ENCODE results near the gene C4A. TPM values are rescaled to one million over a fixed set of nuclear protein-coding genes. Genes with fewer than 3 reads are reported as not detected.
A peak's percentile ranks its signal among the peaks of the same experiment; 100 is the strongest.
"Not testable (repeated sequence)": the region's sequence is repeated elsewhere in the genome, so short reads cannot be mapped to it uniquely, and the experiment has no call there.

The C4A gene
- total RNA-seq, 4 donors from 2014 or later = 4.0 to 10.2 (median 5.3) TPM

GRCh38 chr6:31970604-31971271 is 11.1 kb upstream of the C4A start:
- peaks cover 32% of the 10 kb centered on the region for H3K4me1 ChIP-seq
- H3K27ac ChIP-seq = peak overlapping the region; percentile 93
- H3K9me3 ChIP-seq = no peaks in the 10 kb centered on the region
- no peak for DNase-seq (ENCODE audit: low spot score in 2 of 2)
- H3K4me3 ChIP-seq = peak overlapping the region; percentile 77
- H3K36me3 ChIP-seq = peaks cover 51% of the 10 kb centered on the region
- no peaks in the 10 kb centered on the region for H3K27me3 ChIP-seq
- no peak for TF ChIP-seq EP300 (IDR thresholded peaks at IDR 0.05)
- no peak for TF ChIP-seq POLR2A (IDR thresholded peaks at IDR 0.05)
- TF ChIP-seq CTCF (IDR thresholded peaks at IDR 0.05) = no peak
- no peak for TF ChIP-seq POLR2AphosphoS5 (IDR thresholded peaks at IDR 0.05)
- WGBS = 70% methylated on average over 15 of the region's 18 CpGs

- peak in 1 of 2 donors; percentile 71 for DNase-seq (ENCODE audit: low spot score in 2 of 2)
- H3K36me3 ChIP-seq = peaks cover 47% of the 10 kb centered on the region
- H3K4me1 ChIP-seq = peaks cover 32% of the 10 kb centered on the region
These were observed 10.4 kb upstream of the C4A start for GRCh38 chr6:31971279-31971992.

GRCh38 chr6:31971993-31972708 is 9.7 kb upstream of the C4A start, which contains the start of gene DXO:
Gene DXO (minus strand): TSS chr6:31972138. CDS start chr6:31971675, 463 bp downstream.
- WGBS = under 1% methylated on average over 28 of the region's 62 CpGs
- peaks cover 40% of the 10 kb centered on the region for H3K36me3 ChIP-seq

More at GRCh38 chr6:31971279-31971992, 10.4 kb upstream of the C4A start:
- TF ChIP-seq POLR2AphosphoS5 (IDR thresholded peaks at IDR 0.05) (peak in 1 of 3 donors; percentile 22), CTCF (IDR thresholded peaks at IDR 0.05) (no peak)
- WGBS = 32% methylated on average over 28 of the region's 29 CpGs
- Histone ChIP-seq H3K9me3 (no peaks in the 10 kb centered on the region), H3K27me3 (no peaks in the 10 kb centered on the region), H3K4me3 (peak overlapping the region; percentile 77), H3K27ac (peak overlapping the region; percentile 93)

DNA sequence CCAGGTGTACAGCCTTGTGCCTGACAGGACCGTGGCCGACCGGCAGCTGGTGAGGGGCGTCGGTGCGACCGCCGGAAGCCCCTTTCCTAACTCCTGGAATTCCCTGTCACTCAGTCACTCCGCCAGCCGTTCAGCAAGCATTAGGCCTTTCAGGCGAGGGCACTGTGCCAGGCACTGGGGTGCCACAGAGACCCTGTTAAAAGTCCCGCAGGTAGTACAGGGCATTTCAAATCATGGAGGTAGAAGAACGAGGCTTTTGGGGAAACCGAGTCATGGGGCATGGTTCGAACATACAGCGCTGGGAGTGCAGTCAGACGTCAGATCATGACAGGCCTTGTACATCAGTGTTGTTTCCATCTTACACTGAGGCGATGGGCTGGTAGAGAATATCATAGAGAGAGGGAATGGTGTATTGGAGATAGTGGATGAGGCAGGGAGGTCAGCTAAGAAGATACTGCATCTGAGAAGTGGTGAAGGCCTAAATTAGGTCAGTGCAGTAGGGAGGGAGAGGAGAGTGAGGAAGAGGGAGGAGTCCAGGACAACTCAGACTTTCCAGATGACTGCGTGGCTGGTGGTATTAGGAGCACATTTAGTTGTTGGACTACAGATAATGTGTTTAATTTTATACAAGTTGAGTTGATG is 9.0 kb upstream of the C4A start:
- Histone ChIP-seq H3K4me1 (peaks cover 32% of the 10 kb centered on the region), H3K4me3 (peak overlapping the region; percentile 77), H3K36me3 (peaks cover 33% of the 10 kb centered on the region), H3K27me3 (no peaks in the 10 kb centered on the region), H3K9me3 (no peaks in the 10 kb centered on the region), H3K27ac (peak overlapping the region; percentile 93)
- 6% methylated on average over 19 of the region's 19 CpGs for WGBS
- TF ChIP-seq EP300 (IDR thresholded peaks at IDR 0.05) (no peak), POLR2A (IDR thresholded peaks at IDR 0.05) (no peak), CTCF (IDR thresholded peaks at IDR 0.05) (no peak), POLR2AphosphoS5 (IDR thresholded peaks at IDR 0.05) (no peak)
- no peak for DNase-seq (ENCODE audit: low spot score in 2 of 2)

More at GRCh38 chr6:31971993-31972708, 9.7 kb upstream of the C4A start, which contains the start of gene DXO:
- Histone ChIP-seq H3K4me1 (peaks cover 32% of the 10 kb centered on the region), H3K27me3 (no peaks in the 10 kb centered on the region), H3K9me3 (no peaks in the 10 kb centered on the region), H3K4me3 (peak within 1 kb of the TSS; percentile 77), H3K27ac (peak within 1 kb of the TSS; percentile 93)
- TF ChIP-seq POLR2A (IDR thresholded peaks at IDR 0.05) (peak in 1 of 2 donors; percentile 51), CTCF (IDR thresholded peaks at IDR 0.05) (no peak), POLR2AphosphoS5 (IDR thresholded peaks at IDR 0.05) (peak in 2 of 3 donors; percentile 70 to 89), EP300 (IDR thresholded peaks at IDR 0.05) (no peak)
- peak; percentile 98 for DNase-seq (ENCODE audit: low spot score in 2 of 2)

GRCh38 chr6:31976065-31976464 is 5.8 kb upstream of the C4A start:
- WGBS = no CpG with 5 or more reads among the region's 30 CpGs
- peaks cover 16% of the 10 kb centered on the region for H3K36me3 ChIP-seq
- not testable (repeated sequence) for H3K27ac ChIP-seq; H3K9me3 ChIP-seq; H3K27me3 ChIP-seq; DNase-seq (ENCODE audit: low spot score in 2 of 2); H3K4me3 ChIP-seq
- peaks cover 23% of the 10 kb centered on the region for H3K4me1 ChIP-seq

All from suprapubic skin (tissue), 4 donors.